Fibroblast of skin of left biceps (primary cell): Measurements from ENCODE around the gene SP8.
"Not testable (repeated sequence)": the region's sequence is repeated elsewhere in the genome, so short reads cannot be mapped to it uniquely, and the experiment has no call there.

ENCODE experiments used
- DNase-seq, 2 experiments: peaks; one replicate each; pipeline ENCODE4 v3.0.0-alpha.2; 2013; ENCODE audit warnings: low read depth in 2 of 2

The SP8 gene

GRCh38 chr7:20786779-20787659 is at the start of gene SP8:
TSS of gene SP8 (minus strand) at chr7:20786886. CDS start at chr7:20786798, 88 bp downstream.
- DNase-seq, result no peak

- not testable (repeated sequence) for DNase-seq
Observed at GRCh38 chr7:20836424-20836823, 49.7 kb upstream of the SP8 start.

GRCh38 chr7:20835111-20835750 is 48.5 kb upstream of the SP8 start:
- no peak for DNase-seq

- no peak for DNase-seq
Observed at GRCh38 chr7:20834656-20835055, 48.0 kb upstream of the SP8 start.

GRCh38 chr7:20831956-20832355 is 45.3 kb upstream of the SP8 start:
- no peak for DNase-seq

- no peak for DNase-seq
Observed at GRCh38 chr7:20831451-20831850, 44.8 kb upstream of the SP8 start.

GRCh38 chr7:20828947-20829346 is 42.3 kb upstream of the SP8 start:
- no peak for DNase-seq

- no peak for DNase-seq
Observed at GRCh38 chr7:20827172-20827571, 40.5 kb upstream of the SP8 start.

GRCh38 chr7:20826243-20826642 is 39.6 kb upstream of the SP8 start:
- DNase-seq, result no peak

GRCh38 chr7:20825555-20825954 is 38.9 kb upstream of the SP8 start:
- DNase-seq, result no peak

GRCh38 chr7:20821390-20821789 is 34.7 kb upstream of the SP8 start:
- DNase-seq, result not testable (repeated sequence)

GRCh38 chr7:20816372-20816959 is 29.8 kb upstream of the SP8 start:
- DNase-seq, result no peak

- DNase-seq, result no peak
Observed at GRCh38 chr7:20804345-20804744, 17.7 kb upstream of the SP8 start.

- DNase-seq, result no peak
Observed at GRCh38 chr7:20799566-20800366, 13.1 kb upstream of the SP8 start.

- DNase-seq, result no peak
Observed at GRCh38 chr7:20798694-20799121, 12.0 kb upstream of the SP8 start.

- DNase-seq, result no peak
Observed at GRCh38 chr7:20798081-20798693, 11.5 kb upstream of the SP8 start.

- no peak for DNase-seq
Observed at GRCh38 chr7:20797462-20798080, 10.9 kb upstream of the SP8 start.

- DNase-seq, result no peak
Observed at GRCh38 chr7:20797042-20797461, 10.4 kb upstream of the SP8 start.

GRCh38 chr7:20796500-20796899 is 9.8 kb upstream of the SP8 start:
- DNase-seq, result no peak

- DNase-seq, result no peak
Observed at GRCh38 chr7:20795881-20796280, 9.2 kb upstream of the SP8 start.

GRCh38 chr7:20795361-20795760 is 8.7 kb upstream of the SP8 start:
- no peak for DNase-seq
